GM19035 (cell line): ENCODE results near the gene ZNF423.

ENCODE experiments used
- ATAC-seq: cut with Tn5 transposase; IDR thresholded peaks from one replicate; pipeline ENCODE4 v1.9.1; 2021; ENCODE audit not compliant: unreplicated experiment

Gene ZNF423

GRCh38 chr16:49671333-49671732, 184.6 kb downstream of the ZNF423 start:
- no peak for ATAC-seq

DNA sequence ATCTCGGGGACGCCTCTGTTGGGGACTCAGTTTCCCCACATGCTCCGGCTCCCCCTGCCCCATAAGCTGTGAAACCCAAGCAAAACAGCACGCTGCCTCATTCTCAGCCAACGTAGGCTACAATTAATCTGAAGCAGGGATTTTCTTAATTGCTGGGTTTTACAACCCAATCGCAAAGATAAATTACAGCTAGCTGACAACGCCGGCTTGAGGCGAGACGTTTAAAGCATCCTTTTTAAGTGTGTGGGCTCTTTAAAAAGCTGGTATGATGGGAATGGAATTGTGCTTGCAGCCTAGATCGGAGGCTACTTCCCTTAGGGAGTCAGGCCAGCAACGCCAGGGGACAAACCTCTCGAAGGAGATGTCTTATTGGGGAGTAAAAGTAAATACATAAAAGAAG, 185.3 kb downstream of the ZNF423 start:
- no peak for ATAC-seq

DNA sequence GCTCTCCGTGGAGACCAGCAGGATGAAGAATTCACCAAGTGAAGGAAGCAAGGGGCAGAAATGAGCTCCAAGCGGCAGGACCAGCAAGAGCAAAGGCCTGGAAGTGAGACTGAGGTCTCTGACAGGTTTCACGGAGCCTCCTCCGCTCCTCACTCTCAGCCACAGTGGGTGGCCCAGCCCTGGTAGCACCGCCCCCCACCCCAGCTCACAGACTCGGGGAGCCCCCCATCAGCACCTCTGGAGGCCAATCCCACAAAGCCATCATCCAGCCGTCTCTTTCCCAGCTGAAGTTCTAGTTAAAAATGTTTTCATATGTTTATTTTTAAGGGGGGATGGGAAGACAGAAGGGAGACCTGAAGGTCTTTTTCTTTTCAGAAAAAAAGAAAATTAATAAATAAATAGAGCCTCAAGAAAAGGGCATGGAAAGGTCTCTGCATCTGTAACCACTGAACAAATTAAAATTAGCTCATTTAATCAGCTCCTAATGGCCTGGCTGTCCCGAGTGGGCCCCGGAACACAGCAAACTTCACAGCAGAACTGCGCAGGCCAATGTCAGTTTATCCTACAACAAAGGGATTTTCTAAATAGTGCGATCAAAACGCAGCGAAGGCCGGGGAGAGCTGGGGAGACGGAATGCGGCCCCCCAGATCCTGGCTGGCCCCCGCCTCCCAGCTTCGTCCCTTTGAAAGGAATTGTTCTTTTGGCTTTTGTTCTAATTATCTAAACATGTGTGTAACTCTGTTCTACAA, 190.3 kb downstream of the ZNF423 start:
- ATAC-seq: no peak

GRCh38 chr16:49664221-49665215, 191.4 kb downstream of the ZNF423 start:
- no peak for ATAC-seq

GRCh38 chr16:49663081-49664065, 192.5 kb downstream of the ZNF423 start:
- ATAC-seq: no peak

DNA sequence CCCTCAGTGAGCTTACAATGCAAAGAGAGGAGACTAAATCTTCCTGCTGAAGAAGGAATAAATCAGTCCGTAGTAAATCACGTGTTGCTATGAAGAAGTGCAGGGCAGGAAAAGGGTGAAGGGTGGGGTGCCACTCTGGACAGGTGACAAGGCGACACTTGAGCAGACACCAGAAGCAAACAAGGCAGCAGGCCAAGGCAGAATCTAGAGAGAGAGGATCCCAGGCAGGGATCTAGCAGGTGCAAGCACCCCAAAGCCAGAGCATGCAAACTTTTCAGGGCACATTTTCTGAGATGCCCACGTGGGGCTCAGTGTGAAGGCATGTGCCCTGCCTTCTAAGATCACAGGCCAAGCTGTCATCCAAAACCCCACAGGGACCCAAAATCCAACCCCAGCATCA, 193.3 kb downstream of the ZNF423 start:
- no peak for ATAC-seq

GRCh38 chr16:49661465-49662187, 194.3 kb downstream of the ZNF423 start:
- no peak for ATAC-seq

DNA sequence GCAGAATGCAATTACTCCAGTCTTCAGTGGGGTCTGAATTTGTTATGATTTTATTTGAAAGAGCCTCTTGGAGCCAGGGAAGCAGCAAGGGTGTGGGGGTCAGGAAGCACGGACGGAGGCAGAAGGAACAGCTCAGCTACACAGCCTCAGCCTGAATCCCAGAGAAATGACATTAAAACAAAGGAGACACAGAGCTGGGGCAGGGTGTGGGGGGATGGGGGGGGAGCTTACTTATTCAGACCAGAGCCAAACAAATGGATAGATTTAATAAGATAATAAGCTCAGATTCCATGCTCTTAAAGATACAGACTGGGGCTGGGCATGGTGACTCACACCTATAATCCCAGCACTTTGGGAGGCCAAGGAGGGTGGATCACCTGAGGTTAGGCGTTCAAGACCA, 195.3 kb downstream of the ZNF423 start:
- no peak for ATAC-seq

DNA sequence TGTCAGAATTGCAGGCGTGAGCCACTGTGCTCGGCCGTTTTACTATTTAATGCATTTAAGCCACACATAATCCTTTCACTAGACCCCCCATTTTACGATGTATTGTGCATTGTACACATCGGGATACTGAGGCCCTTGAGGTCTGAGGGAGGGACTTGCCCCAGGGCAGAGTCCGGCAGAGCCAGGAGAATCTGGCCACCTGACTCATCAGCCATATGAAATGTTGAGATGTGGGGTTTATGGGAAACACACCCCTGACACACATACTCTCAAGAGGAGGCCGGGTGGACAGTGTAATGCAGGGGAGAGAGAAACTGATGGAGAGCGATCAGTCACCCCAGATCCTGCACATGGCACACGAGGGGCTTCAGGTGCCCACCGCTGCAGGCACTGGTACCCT, 196.6 kb downstream of the ZNF423 start:
- ATAC-seq: no peak

- no peak for ATAC-seq
Observed at GRCh38 chr16:49658531-49658930, 197.4 kb downstream of the ZNF423 start.

DNA sequence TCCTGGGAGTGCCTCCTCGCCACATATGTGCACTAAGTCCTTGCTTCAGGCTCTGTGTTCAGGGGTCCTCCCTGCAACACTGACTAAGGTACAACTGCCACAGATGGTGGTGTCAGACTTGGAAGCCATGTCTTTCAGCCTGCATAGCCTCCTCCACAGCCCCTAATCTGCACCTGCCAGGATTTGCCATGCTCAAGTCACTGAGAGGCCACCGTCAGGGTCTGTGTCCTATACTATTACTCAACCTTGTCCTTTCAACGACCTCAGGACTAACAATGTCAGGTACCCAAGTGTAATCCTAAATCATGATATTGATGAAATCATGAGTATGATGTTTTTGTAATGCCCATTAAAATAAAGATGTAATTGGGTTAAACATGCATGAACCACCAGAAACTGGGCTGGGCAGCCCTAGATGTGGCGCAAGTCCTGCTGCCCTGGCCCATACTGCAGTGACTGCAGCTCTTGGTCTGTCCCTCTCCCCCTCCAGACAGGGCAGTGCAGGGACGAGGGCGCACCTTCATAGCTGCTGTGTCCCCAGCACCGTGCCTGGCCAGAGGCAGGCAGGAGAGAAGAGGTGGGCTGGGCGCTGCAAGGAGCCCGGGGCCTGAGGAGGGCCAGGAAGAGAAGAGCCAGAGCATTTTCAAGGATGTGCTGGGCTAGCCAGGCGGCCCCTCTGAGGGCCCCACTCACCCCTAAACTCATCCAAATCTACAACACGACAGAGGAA, 198.0 kb downstream of the ZNF423 start:
- no peak for ATAC-seq

- ATAC-seq: no peak
Observed at GRCh38 chr16:49654425-49654824, 201.5 kb downstream of the ZNF423 start.

- ATAC-seq: no peak
Observed at GRCh38 chr16:49653577-49653976, 202.3 kb downstream of the ZNF423 start.

GRCh38 chr16:49653173-49653570, 202.7 kb downstream of the ZNF423 start:
- ATAC-seq: no peak

DNA sequence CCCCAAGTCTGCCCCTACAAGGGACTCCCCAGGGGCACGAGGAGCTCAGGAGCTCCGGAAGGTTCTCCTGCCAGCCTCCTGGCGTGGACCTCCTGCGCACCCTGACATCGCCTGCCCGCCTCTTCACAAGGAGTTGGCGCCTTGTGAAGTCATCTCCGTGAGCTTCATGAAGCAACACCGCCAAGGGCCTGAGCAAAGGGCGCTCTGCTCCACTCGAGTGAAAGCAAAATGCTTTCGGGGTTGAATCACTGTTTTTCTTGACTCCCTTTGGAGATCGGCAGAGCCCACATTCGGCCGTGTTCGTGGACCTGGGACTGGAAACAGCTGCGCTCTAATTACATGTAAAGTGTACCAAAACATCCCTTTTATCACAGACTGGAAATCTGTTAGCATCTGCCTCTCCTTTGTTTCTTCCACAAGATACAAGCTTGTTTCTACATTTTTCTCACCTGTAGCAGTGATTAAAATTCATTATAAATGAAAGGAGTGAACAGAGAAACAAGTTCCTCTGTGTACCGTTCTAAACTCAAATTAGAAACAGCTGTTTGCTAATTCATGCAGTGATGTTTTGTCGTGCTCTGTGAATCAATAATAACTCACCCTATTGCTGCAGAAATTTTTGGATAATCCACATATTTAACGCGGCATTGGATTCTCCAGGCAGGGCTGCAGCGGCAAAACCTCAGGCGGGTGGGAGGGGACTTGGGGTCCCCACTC, 203.3 kb downstream of the ZNF423 start:
- ATAC-seq: no peak

DNA sequence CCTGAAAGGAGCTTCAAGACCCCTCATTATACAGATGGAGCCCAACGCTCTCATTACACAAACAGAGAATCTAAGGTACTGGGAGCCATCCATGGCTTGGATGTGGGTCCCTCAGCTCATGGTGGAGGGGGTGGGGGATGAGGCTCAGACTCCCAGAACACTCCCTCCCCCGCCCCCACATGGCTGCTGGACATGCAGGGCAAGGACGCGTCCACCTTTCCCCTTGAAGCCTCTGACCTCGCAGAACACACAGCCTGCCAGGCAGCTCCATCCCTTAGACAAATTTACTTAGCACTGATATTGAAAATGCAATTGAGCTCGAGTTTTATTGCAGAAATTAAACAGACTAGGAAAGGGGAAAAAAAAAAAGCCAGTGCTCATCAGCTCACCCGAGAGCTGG, 203.9 kb downstream of the ZNF423 start:
- ATAC-seq: no peak

DNA sequence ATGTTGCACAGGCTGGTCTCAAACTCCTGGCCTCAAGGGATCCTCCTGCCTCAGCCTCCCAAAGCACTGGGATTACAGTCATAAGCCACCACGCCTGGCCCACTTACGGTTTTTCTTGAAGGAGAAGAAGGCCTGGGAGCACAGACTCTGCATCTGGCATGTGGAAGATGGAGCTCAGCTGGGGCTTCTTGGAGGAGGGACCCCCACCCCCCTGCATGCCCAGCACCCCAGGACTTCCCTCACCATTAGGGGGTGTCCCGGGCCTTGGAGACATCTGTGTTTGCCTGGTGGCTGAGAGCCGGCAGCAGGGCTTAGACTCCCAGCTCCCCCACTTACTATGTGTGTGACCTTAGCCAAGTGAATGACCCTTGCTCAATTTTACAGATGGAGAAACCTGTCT, 204.7 kb downstream of the ZNF423 start:
- no peak for ATAC-seq

DNA sequence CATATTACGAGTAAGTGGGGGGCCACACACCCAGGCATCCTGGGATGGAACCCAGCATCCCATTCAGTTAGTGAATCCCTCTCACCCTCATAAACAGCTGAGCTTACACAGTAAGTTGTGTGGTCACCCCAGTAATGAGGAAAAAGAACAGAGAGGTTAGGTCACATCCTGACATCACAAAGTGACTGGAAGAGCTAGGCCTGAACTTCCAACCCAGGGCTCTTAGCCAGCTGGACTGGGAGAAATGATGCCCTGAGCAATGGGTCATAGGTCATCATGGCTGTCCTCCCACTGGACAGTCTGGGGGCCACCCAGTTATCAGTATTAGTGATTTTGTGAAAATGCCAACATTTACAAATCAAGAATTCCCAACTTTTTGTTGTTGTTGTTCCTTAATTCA, 205.3 kb downstream of the ZNF423 start:
- no peak for ATAC-seq
